Spleen (tissue), 13 donors: ENCODE measurements around the gene CCDC74A. TPM values are rescaled to one million over a fixed set of nuclear protein-coding genes. Genes with fewer than 3 reads are reported as not detected.
"Not testable (repeated sequence)": the region's sequence is repeated elsewhere in the genome, so short reads cannot be mapped to it uniquely, and the experiment has no call there.

Source experiments
- DNase-seq: peaks from one replicate; pipeline ENCODE4 v3.0.0-alpha.2; 2020
- H3K27ac ChIP-seq, 8 donors: fragments of 200-600 bp; sonication (generic) in 7 of 8; 1 replicate in 4 of 8; 2 replicates in 4 of 8; pipeline versions ENCODE4 v1.5.0 to v1.8.0; 2016 to 2021; ENCODE audit warnings: inconsistent platforms in 4 of 8, mild to moderate bottlenecking in 4 of 8, moderate library complexity in 1 of 8
- H3K27me3 ChIP-seq, 7 donors: fragments of 200-600 bp; sonication (generic) in 6 of 7; replicated peaks in 1 of 7; 1 replicate in 4 of 7; 2 replicates in 3 of 7; pipeline versions ENCODE4 v1.5.0 to v1.8.0; 2016 to 2021; ENCODE audit warnings: inconsistent platforms in 3 of 7, mild to moderate bottlenecking in 1 of 7
- H3K36me3 ChIP-seq, 6 donors: fragments of 200-600 bp; sonication (generic) in 5 of 6; 1 replicate in 4 of 6; 2 replicates in 2 of 6; pipeline versions ENCODE4 v1.5.0 to v1.8.0; 2016 to 2021; ENCODE audit warnings: inconsistent platforms in 2 of 6
- H3K4me1 ChIP-seq, 6 donors: fragments of 200-600 bp; sonication (generic) in 5 of 6; 1 replicate in 3 of 6; 2 replicates in 3 of 6; pipeline versions ENCODE4 v1.5.0 to v1.8.0; 2016 to 2021; ENCODE audit warnings: inconsistent platforms in 3 of 6
- H3K4me3 ChIP-seq, 8 donors: fragments of 200-600 bp; sonication (generic) in 7 of 8; 1 replicate in 4 of 8; 2 replicates in 4 of 8; pipeline versions ENCODE4 v1.5.0 to v1.8.0; 2016 to 2021; ENCODE audit warnings: inconsistent platforms in 4 of 8, mild to moderate bottlenecking in 4 of 8, moderate library complexity in 2 of 8
- H3K9me3 ChIP-seq, 8 donors: fragments of 200-600 bp; sonication (generic) in 7 of 8; 1 replicate in 4 of 8; 2 replicates in 4 of 8; pipeline versions ENCODE4 v1.5.0 to v1.8.0; 2016 to 2021; ENCODE audit warnings: inconsistent platforms in 4 of 8
- POLR2AphosphoS5 ChIP-seq, 3 donors: sonication (generic); formaldehyde crosslinking; IDR thresholded peaks; one replicate each; pipeline ENCODE4 v1.5.1; 2017; ENCODE audit warnings: antibody characterized with exemption in 3 of 3
- WGBS, 5 donors: extraction: QIAGEN DNeasy Blood & Tissue Kit in 3 of 5; methylation state at CpG; one replicate each; pipeline versions ENCODE4 v1.1.5 to v1.1.7; 2013 to 2018; 5-methylcytosine and 5-hydroxymethylcytosine counted together
- intact Hi-C: fragments of 100-400 bp; cut with DNase I; formaldehyde crosslinking; loops from one replicate; pipeline ENCODE4 v1.15.0; 2023; ENCODE audit warnings: low total_unique reads
- long read RNA-seq, 2 donors: transcript quantifications; one replicate each; lab custom pipeline, GENCODE V29; 2026
- polyA plus RNA-seq, 3 donors: library from polyadenylated mRNA; stranded (reverse); fragments of 200-250 nt; gene quantifications; one replicate each; pipeline ENCODE4 v1.2.1, GENCODE V29; 2013
- total RNA-seq, 7 donors: library from RNA; depleted of rRNA in 3 of 7; stranded (reverse); fragments of >200 nt in 3 of 7; fragmentation: NEBNext Ultra II Directional in 4 of 7; extraction: Animal tissue kit (Norgen Biotek cat#: 25700) in 4 of 7; gene quantifications; one replicate each; pipeline versions ENCODE4 v1.1.0 to v1.2.1, GENCODE V29; 2016 to 2021
- donor health status: healthy with polysubstance abuse.
- donor health status: DM: no; HTN: no; CAD: no; lungs with moderate emphysema.
- donor health status: DM: no; HTN: no; CAD: no.
- donor health status: Bipolar disorder and iron deficiency.
- donor health status: healthy.
- donor health status: DM: no; HTN: no; CAD: no.
- donor health status: DM: yes; HTN: yes; CAD: no.

The CCDC74A gene
- total RNA-seq (1 to 10 TPM in 4 of 7 donors, under 1 TPM in 3; 0.44 to 3.7 (median 1.0) TPM), polyA plus RNA-seq (1 to 10 TPM in 2 of 3 donors, under 1 TPM in 1; 0.77 to 1.2 (median 1.2) TPM)
- long read RNA-seq, donor 1 = 0 reads
- long read RNA-seq, donor 2, partial matches to known transcripts = 0 of 1 reads
- long read RNA-seq, donor 2, other reads (novel, unspliced or antisense) = 0 of 1 reads

- intact Hi-C loops, H3K36me3 ChIP-seq, H3K9me3 ChIP-seq: not testable (repeated sequence)
- peak within 1 kb of the TSS; percentile 13 to 68 (median 38) for H3K4me3 ChIP-seq
- peaks cover 0 to 22% (median 16%) of the 10 kb centered on the region in 6 donors for H3K4me1 ChIP-seq
- DNase-seq = peak; percentile 93
- 36 to 58% (median 42%) methylated on average over 26 to 41 of the region's 47 CpGs for WGBS, 5 donors
- peaks cover 0 to 27% (median 0%) of the 10 kb centered on the region in 7 donors for H3K27me3 ChIP-seq
- TF ChIP-seq POLR2AphosphoS5 (IDR thresholded peaks at IDR 0.05) = peak in 2 of 3 donors; percentile 9 to 29
- peak within 1 kb of the TSS in 1 of 8 donors; percentile 28 for H3K27ac ChIP-seq
Observed at GRCh38 chr2:131527131-131528001, at the start of gene CCDC74A. TSS of gene CCDC74A (plus strand) at chr2:131527888. CDS start at chr2:131527971, 83 bp downstream.

- H3K4me1 ChIP-seq, intact Hi-C loops: not testable (repeated sequence)
Observed at GRCh38 chr2:131478074-131478849, 49.4 kb upstream of the CCDC74A start.

GRCh38 chr2:131478850-131479461 is 48.7 kb upstream of the CCDC74A start:
- intact Hi-C loops, DNase-seq, H3K4me3 ChIP-seq, H3K27me3 ChIP-seq, H3K9me3 ChIP-seq, H3K4me1 ChIP-seq, H3K27ac ChIP-seq: not testable (repeated sequence)
- 91 to 100% (median 95%) methylated on average over 9 of the region's 9 CpGs for WGBS, 5 donors
- peaks cover 0 to 27% (median 1%) of the 10 kb centered on the region in 6 donors for H3K36me3 ChIP-seq

More at GRCh38 chr2:131478074-131478849, 49.4 kb upstream of the CCDC74A start:
- H3K27ac ChIP-seq, H3K4me3 ChIP-seq, H3K9me3 ChIP-seq, H3K27me3 ChIP-seq: not testable (repeated sequence)
- peaks cover 0 to 20% (median 0%) of the 10 kb centered on the region in 6 donors for H3K36me3 ChIP-seq
- 93 to 96% (median 95%) methylated on average over 10 to 16 of the region's 18 CpGs for WGBS, 5 donors
- DNase-seq = peak; percentile 24

- H3K9me3 ChIP-seq, H3K27me3 ChIP-seq, H3K4me1 ChIP-seq, H3K4me3 ChIP-seq, H3K27ac ChIP-seq, intact Hi-C loops: not testable (repeated sequence)
- DNase-seq = peak; percentile 20
- WGBS, 5 donors = 96 to 98% (median 98%) methylated on average over 7 to 20 of the region's 20 CpGs
- H3K36me3 ChIP-seq = peaks cover 0 to 31% (median 3%) of the 10 kb centered on the region in 6 donors
Observed at GRCh38 chr2:131480351-131480750, 47.3 kb upstream of the CCDC74A start.

GRCh38 chr2:131482506-131483155 is 45.1 kb upstream of the CCDC74A start:
- WGBS, 5 donors = 91 to 97% (median 96%) methylated on average over 16 to 19 of the region's 19 CpGs
- peak; percentile 56 for DNase-seq
- intact Hi-C loops = not testable (repeated sequence)

GRCh38 chr2:131483981-131484820 is 43.5 kb upstream of the CCDC74A start:
- H3K4me3 ChIP-seq, H3K27me3 ChIP-seq, H3K9me3 ChIP-seq, H3K4me1 ChIP-seq, intact Hi-C loops, H3K27ac ChIP-seq: not testable (repeated sequence)
- peak; percentile 54 for DNase-seq
- peaks cover 0 to 40% (median 3%) of the 10 kb centered on the region in 6 donors for H3K36me3 ChIP-seq
- 91 to 97% (median 95%) methylated on average over 21 to 23 of the region's 24 CpGs for WGBS, 5 donors

More at GRCh38 chr2:131482506-131483155, 45.1 kb upstream of the CCDC74A start:
- H3K9me3 ChIP-seq, H3K27ac ChIP-seq, H3K27me3 ChIP-seq, H3K4me3 ChIP-seq, H3K4me1 ChIP-seq: not testable (repeated sequence)
- peaks cover 0 to 40% (median 3%) of the 10 kb centered on the region in 6 donors for H3K36me3 ChIP-seq

GRCh38 chr2:131484906-131485460 is 42.7 kb upstream of the CCDC74A start:
- H3K4me3 ChIP-seq, H3K9me3 ChIP-seq, H3K4me1 ChIP-seq, H3K27ac ChIP-seq, intact Hi-C loops, H3K27me3 ChIP-seq: not testable (repeated sequence)
- H3K36me3 ChIP-seq = peaks cover 0 to 37% (median 3%) of the 10 kb centered on the region in 6 donors
- WGBS, 5 donors = 85 to 95% (median 91%) methylated on average over 11 of the region's 11 CpGs
- peak; percentile 48 for DNase-seq

- H3K27me3 ChIP-seq, H3K4me3 ChIP-seq, H3K9me3 ChIP-seq, intact Hi-C loops, H3K27ac ChIP-seq: not testable (repeated sequence)
- H3K4me1 ChIP-seq = peaks cover 6 to 23% (median 12%) of the 10 kb centered on the region in 6 donors
- H3K36me3 ChIP-seq = peaks cover 0 to 41% (median 3%) of the 10 kb centered on the region in 6 donors
- 87 to 96% (median 88%) methylated on average over 12 to 14 of the region's 14 CpGs for WGBS, 5 donors
- DNase-seq = peak; percentile 41
Observed at GRCh38 chr2:131486201-131486902, 41.3 kb upstream of the CCDC74A start.
